ENCODE results near the gene PLAU.

The PLAU gene

GRCh38 chr10:73934074-73934473, 23.1 kb downstream of the PLAU start:
- in situ Hi-C loops (cut with HindIII; ENCODE audit: low pct_ligation_motif_present, low sequenced_read_pairs) = no loop called here
- Histone ChIP-seq H3K27ac (no peak overlapping the region), H3K27me3 (replicated peaks) (no peaks in the 10 kb centered on the region), H3K36me3 (replicated peaks) (no peaks in the 10 kb centered on the region), H3K4me3 (ENCODE audit: low read depth, low read length) (no peak overlapping the region)
- no peak for TF ChIP-seq CTCF (IDR thresholded peaks at IDR 0.05; ENCODE audit: low read depth, low read length, missing control alignments)
- DNase-seq = no peak

- no peak for TF ChIP-seq CTCF (IDR thresholded peaks at IDR 0.05; ENCODE audit: low read depth, low read length, missing control alignments)
- Histone ChIP-seq H3K4me3 (ENCODE audit: low read depth, low read length) (no peak overlapping the region), H3K27me3 (replicated peaks) (no peaks in the 10 kb centered on the region), H3K36me3 (replicated peaks) (no peaks in the 10 kb centered on the region), H3K27ac (no peak overlapping the region)
- in situ Hi-C loops (cut with HindIII; ENCODE audit: low pct_ligation_motif_present, low sequenced_read_pairs) = no loop called here
- no peak for DNase-seq
These were observed 25.0 kb downstream of the PLAU start for GRCh38 chr10:73935895-73936294.

- no peak for DNase-seq
- Histone ChIP-seq H3K36me3 (replicated peaks) (no peaks in the 10 kb centered on the region), H3K4me3 (ENCODE audit: low read depth, low read length) (no peak overlapping the region), H3K27me3 (replicated peaks) (no peaks in the 10 kb centered on the region), H3K27ac (no peak overlapping the region)
- TF ChIP-seq CTCF (IDR thresholded peaks at IDR 0.05; ENCODE audit: low read depth, low read length, missing control alignments) = no peak
- in situ Hi-C loops (cut with HindIII; ENCODE audit: low pct_ligation_motif_present, low sequenced_read_pairs) = no loop called here
These were observed 26.6 kb downstream of the PLAU start for GRCh38 chr10:73937333-73938043.

GRCh38 chr10:73940634-73941221, 29.8 kb downstream of the PLAU start:
- in situ Hi-C loops (cut with HindIII; ENCODE audit: low pct_ligation_motif_present, low sequenced_read_pairs) = no loop called here
- TF ChIP-seq CTCF (IDR thresholded peaks at IDR 0.05; ENCODE audit: low read depth, low read length, missing control alignments) = peak; percentile 99
- DNase-seq = peak; percentile 73
- no peaks in the 10 kb centered on the region for H3K36me3 ChIP-seq (replicated peaks)
- H3K27me3 ChIP-seq (replicated peaks) = no peaks in the 10 kb centered on the region
- peak overlapping the region; percentile 15 for H3K4me3 ChIP-seq (ENCODE audit: low read depth, low read length)
- H3K27ac ChIP-seq = no peak overlapping the region

- DNase-seq = no peak
- in situ Hi-C loops (cut with HindIII; ENCODE audit: low pct_ligation_motif_present, low sequenced_read_pairs) = no loop called here
- Histone ChIP-seq H3K27me3 (replicated peaks) (no peaks in the 10 kb centered on the region), H3K4me3 (ENCODE audit: low read depth, low read length) (no peak overlapping the region), H3K27ac (no peak overlapping the region), H3K36me3 (replicated peaks) (no peaks in the 10 kb centered on the region)
- no peak for TF ChIP-seq CTCF (IDR thresholded peaks at IDR 0.05; ENCODE audit: low read depth, low read length, missing control alignments)
These were observed 30.4 kb downstream of the PLAU start for GRCh38 chr10:73941300-73941699.
